Glutamatergic neuron (in vitro differentiated cells): Measurements from ENCODE around the gene SERHL2. TPM values are rescaled to one million over a fixed set of nuclear protein-coding genes. Genes with fewer than 3 reads are reported as not detected.
A peak's percentile ranks its signal among the peaks of the same experiment; 100 is the strongest.
"Not testable (repeated sequence)": the region's sequence is repeated elsewhere in the genome, so short reads cannot be mapped to it uniquely, and the experiment has no call there.

Experiments
- DNase-seq: peaks from one replicate; pipeline ENCODE4 v3.0.0; 2022
- H3K27ac Mint-ChIP-seq: one replicate; pipeline ENCODE4 v1.8.0; 2020; ENCODE audit warnings: mild to moderate bottlenecking, mixed read lengths, inconsistent platforms; ENCODE audit not compliant: unreplicated experiment
- H3K27me3 Mint-ChIP-seq: one replicate; pipeline ENCODE4 v1.8.0; 2020; ENCODE audit warnings: mild to moderate bottlenecking, moderate library complexity, mixed read lengths, inconsistent platforms; ENCODE audit not compliant: unreplicated experiment
- H3K36me3 Mint-ChIP-seq: one replicate; pipeline ENCODE4 v1.8.0; 2020; ENCODE audit warnings: mild to moderate bottlenecking, mixed read lengths, inconsistent platforms; ENCODE audit not compliant: unreplicated experiment
- H3K4me1 Mint-ChIP-seq: one replicate; pipeline ENCODE4 v1.8.0; 2020; ENCODE audit warnings: mild to moderate bottlenecking, low read depth, mixed read lengths, inconsistent platforms; ENCODE audit not compliant: unreplicated experiment
- H3K4me3 Mint-ChIP-seq: one replicate; pipeline ENCODE4 v1.8.0; 2020; ENCODE audit warnings: mild to moderate bottlenecking, mixed read lengths, inconsistent platforms; ENCODE audit not compliant: unreplicated experiment
- H3K9me3 Mint-ChIP-seq: one replicate; pipeline ENCODE4 v1.8.0; 2020; ENCODE audit warnings: mild to moderate bottlenecking, moderate library complexity, mixed read lengths, inconsistent platforms; ENCODE audit not compliant: unreplicated experiment
- CTCF ChIP-seq: fragments of 200-600 bp; sonication (generic); IDR thresholded peaks from one replicate; pipeline ENCODE4 v1.5.0; 2021; ENCODE audit not compliant: partially characterized antibody, unreplicated experiment
- total RNA-seq: library from RNA; stranded (reverse); fragmentation: NEBNext Ultra II Directional; extraction: Animal tissue kit (Norgen Biotek cat#: 25700); gene quantifications from one replicate; pipeline ENCODE4 v1.2.1, GENCODE V29; 2021; ENCODE audit not compliant: unreplicated experiment

Gene SERHL2
- total RNA-seq, 1 donor from 2014 or later = 4.4 TPM

- H3K4me1 Mint-ChIP-seq = peaks cover 6% of the 10 kb centered on the region
- H3K27me3 Mint-ChIP-seq = no peaks in the 10 kb centered on the region
- H3K9me3 Mint-ChIP-seq = peaks cover 2% of the 10 kb centered on the region
- TF ChIP-seq CTCF = no peak
- H3K36me3 Mint-ChIP-seq = no peaks in the 10 kb centered on the region
- DNase-seq = no peak
- H3K27ac Mint-ChIP-seq = no peak overlapping the region
- H3K4me3 Mint-ChIP-seq = no peak overlapping the region
Observed at GRCh38 chr22:42577623-42578240, 24.0 kb downstream of the SERHL2 start.

GRCh38 chr22:42580040-42580439, 26.3 kb downstream of the SERHL2 start:
- not testable (repeated sequence) for H3K4me3 Mint-ChIP-seq, H3K36me3 Mint-ChIP-seq, H3K9me3 Mint-ChIP-seq, H3K27ac Mint-ChIP-seq, H3K27me3 Mint-ChIP-seq, DNase-seq, H3K4me1 Mint-ChIP-seq

- H3K4me3 Mint-ChIP-seq = peak overlapping the region; percentile 96
Observed at GRCh38 chr22:42581194-42581761, 27.5 kb downstream of the SERHL2 start.

GRCh38 chr22:42581762-42582716, 28.3 kb downstream of the SERHL2 start:
- no peak for TF ChIP-seq CTCF
- Mint-ChIP-seq H3K4me1 (peaks cover 6% of the 10 kb centered on the region), H3K9me3 (peaks cover 8% of the 10 kb centered on the region), H3K27me3 (peaks cover 1% of the 10 kb centered on the region), H3K36me3 (no peaks in the 10 kb centered on the region), H3K4me3 (peak overlapping the region; percentile 88), H3K27ac (peak overlapping the region; percentile 62)
- DNase-seq = peak; percentile 89

More at GRCh38 chr22:42581194-42581761, 27.5 kb downstream of the SERHL2 start:
- H3K27me3 Mint-ChIP-seq, DNase-seq, H3K4me1 Mint-ChIP-seq, H3K9me3 Mint-ChIP-seq, H3K36me3 Mint-ChIP-seq: not testable (repeated sequence)
- H3K27ac Mint-ChIP-seq = peak overlapping the region; percentile 62

GRCh38 chr22:42582987-42583386, 29.2 kb downstream of the SERHL2 start:
- H3K4me1 Mint-ChIP-seq = peaks cover 6% of the 10 kb centered on the region
- H3K27ac Mint-ChIP-seq = no peak overlapping the region
- no peak for DNase-seq
- peaks cover 8% of the 10 kb centered on the region for H3K9me3 Mint-ChIP-seq
- no peaks in the 10 kb centered on the region for H3K36me3 Mint-ChIP-seq
- peaks cover 1% of the 10 kb centered on the region for H3K27me3 Mint-ChIP-seq
- no peak for TF ChIP-seq CTCF
- H3K4me3 Mint-ChIP-seq = no peak overlapping the region
